HFF-Myc (cell line): ENCODE results near the gene VKORC1L1.
"Not testable (repeated sequence)": the region's sequence is repeated elsewhere in the genome, so short reads cannot be mapped to it uniquely, and the experiment has no call there.

Experiments
- DNase-seq: peaks from one replicate; pipeline ENCODE4 v3.0.0-alpha.2; 2011; ENCODE audit warnings: low read depth; ENCODE audit errors: extremely low read depth
- H3K4me3 ChIP-seq: replicated peaks from 2 replicates; pipeline ENCODE4 v1.5.1; 2011; ENCODE audit warnings: low read depth, mild to moderate bottlenecking, control low read depth, low read length
- TF ChIP-seq, protein P1 (sequence below): IDR thresholded peaks from 2 replicates; pipeline ENCODE4 v1.5.1; 2012; ENCODE audit warnings: mild to moderate bottlenecking, low read depth, low read length, control low read depth; ENCODE audit errors: missing control alignments

The VKORC1L1 gene

DNA sequence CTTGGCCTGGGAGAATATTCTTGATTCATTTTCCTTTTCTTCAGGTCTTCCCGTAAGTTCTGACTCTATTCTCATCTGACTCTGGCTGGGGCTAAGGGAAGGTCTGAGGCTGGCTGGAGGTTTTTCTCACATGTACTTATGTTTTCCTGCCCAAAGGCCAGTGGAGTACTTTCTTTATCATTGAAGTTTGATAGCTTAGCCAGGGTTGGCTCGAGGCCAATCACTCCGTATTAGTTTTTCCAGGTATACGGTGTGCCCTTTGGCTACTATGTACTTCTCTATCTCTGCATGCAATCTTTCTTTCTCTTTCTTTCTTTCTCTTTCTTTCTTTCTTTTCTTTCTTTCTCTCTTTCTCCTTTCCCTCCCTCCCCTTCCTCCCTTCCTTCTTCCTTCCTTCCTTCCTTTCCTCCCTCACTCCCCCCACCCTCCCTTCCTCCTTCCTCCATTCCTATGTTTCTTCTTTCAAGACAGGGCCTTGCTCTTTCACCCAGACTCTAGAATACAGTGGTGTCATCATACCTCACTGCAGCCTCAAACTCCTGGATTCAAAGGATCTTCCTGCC, 26.8 kb upstream of the VKORC1L1 start:
- no peak overlapping the region for H3K4me3 ChIP-seq
- TF ChIP-seq, protein P1, sequence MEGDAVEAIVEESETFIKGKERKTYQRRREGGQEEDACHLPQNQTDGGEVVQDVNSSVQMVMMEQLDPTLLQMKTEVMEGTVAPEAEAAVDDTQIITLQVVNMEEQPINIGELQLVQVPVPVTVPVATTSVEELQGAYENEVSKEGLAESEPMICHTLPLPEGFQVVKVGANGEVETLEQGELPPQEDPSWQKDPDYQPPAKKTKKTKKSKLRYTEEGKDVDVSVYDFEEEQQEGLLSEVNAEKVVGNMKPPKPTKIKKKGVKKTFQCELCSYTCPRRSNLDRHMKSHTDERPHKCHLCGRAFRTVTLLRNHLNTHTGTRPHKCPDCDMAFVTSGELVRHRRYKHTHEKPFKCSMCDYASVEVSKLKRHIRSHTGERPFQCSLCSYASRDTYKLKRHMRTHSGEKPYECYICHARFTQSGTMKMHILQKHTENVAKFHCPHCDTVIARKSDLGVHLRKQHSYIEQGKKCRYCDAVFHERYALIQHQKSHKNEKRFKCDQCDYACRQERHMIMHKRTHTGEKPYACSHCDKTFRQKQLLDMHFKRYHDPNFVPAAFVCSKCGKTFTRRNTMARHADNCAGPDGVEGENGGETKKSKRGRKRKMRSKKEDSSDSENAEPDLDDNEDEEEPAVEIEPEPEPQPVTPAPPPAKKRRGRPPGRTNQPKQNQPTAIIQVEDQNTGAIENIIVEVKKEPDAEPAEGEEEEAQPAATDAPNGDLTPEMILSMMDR: no peak
- no peak for DNase-seq

GRCh38 chr7:65853426-65853825, 19.4 kb upstream of the VKORC1L1 start:
- not testable (repeated sequence) for DNase-seq

DNA sequence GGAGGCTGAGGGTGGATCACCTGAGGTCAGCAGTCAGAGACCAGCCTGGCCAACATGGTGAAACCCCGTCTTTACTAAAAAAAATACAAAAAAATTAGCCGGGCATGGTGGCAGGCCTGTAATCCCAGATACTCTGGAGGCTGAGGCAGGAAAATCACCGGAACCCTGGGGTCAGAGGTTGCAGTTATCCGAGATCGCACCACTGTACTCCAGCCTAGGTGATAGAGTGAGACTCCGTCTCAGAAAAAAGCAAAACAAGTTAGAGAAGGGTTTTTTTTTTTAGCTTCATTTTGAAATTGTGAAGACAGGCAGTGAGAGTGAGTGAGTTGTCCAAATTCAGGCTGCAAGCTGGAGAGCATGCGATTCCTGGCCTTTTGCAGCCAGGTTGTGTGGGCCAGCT, 19.0 kb upstream of the VKORC1L1 start:
- not testable (repeated sequence) for H3K4me3 ChIP-seq, DNase-seq

More at GRCh38 chr7:65853426-65853825, 19.4 kb upstream of the VKORC1L1 start:
- H3K4me3 ChIP-seq: not testable (repeated sequence)

DNA sequence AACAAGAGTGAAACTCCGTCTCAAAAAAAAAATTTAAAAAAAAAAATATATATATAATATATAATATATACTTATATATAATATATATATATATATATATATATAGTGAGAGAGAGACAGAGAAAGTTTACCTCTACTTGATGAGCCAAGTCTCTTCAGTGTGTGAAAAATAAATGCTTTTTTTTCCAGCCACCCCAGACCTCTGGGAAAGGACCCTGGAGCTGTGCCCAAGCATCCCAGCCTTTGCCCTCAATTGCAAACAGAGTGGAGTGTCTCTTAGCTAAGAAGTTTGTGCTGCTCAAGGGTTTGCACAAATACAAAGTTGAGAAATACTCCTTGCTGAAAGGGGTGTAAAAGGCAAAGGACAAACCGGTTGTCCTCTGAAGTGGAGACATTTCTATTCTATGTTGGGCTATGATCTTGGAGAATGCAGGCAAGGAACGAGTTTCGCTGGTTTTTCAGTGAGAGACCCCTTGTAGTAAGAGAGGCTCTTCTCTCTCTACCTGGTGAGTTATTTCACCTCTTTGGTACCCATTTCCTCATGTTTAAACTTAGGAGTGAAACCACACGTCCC, 15.5 kb upstream of the VKORC1L1 start:
- not testable (repeated sequence) for DNase-seq, H3K4me3 ChIP-seq

DNA sequence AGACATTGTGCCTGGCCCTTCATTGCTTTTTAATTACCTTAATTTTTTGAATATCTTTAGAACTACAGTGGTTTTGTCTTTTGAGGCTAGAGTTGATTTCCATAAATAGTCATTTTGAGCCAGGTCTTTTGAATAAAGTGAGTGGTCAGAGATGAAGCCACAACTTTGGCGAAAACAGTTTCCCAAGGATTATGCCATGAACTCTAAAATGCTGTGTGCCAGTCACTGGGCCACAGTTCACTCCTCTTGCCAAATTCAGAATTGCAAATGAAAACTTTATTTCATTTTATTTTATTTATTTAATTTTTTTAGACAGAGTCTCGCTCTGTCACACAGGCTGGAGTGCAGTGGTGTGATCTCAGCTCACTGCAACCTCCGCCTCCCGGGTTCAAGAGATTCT, 14.2 kb upstream of the VKORC1L1 start:
- DNase-seq, H3K4me3 ChIP-seq: not testable (repeated sequence)

GRCh38 chr7:65866244-65866643, 6.6 kb upstream of the VKORC1L1 start:
- not testable (repeated sequence) for DNase-seq, H3K4me3 ChIP-seq

GRCh38 chr7:65867681-65868080, 5.2 kb upstream of the VKORC1L1 start:
- not testable (repeated sequence) for DNase-seq, H3K4me3 ChIP-seq

DNA sequence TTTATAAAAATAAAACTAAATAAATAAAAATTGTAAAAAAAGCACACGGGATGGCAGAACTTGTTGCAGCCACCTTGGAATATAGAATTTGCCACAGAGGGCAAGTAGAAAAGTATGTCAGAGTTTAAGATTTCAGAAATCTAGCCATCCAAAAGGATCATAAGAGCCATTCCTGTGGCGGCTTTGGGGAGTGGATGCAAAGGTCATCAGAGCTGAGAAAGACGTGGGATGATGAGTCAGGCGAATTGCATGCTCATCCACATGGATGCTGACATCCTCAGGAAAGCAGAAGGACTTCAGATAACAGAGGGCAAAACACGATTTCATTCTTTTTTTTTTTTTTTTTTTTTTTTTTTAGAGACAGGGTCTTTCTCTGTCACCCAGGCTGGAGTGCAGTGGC, 3.6 kb upstream of the VKORC1L1 start:
- not testable (repeated sequence) for H3K4me3 ChIP-seq, DNase-seq

- H3K4me3 ChIP-seq, DNase-seq: not testable (repeated sequence)
Observed at GRCh38 chr7:65871451-65871850, 1.4 kb upstream of the VKORC1L1 start.

- not testable (repeated sequence) for DNase-seq
Observed at GRCh38 chr7:65873582-65874193, 814 bp downstream of the VKORC1L1 start.

GRCh38 chr7:65875715-65876114, 2.8 kb downstream of the VKORC1L1 start:
- not testable (repeated sequence) for H3K4me3 ChIP-seq, DNase-seq

More at GRCh38 chr7:65873582-65874193, 814 bp downstream of the VKORC1L1 start:
- H3K4me3 ChIP-seq: peak overlapping the region; percentile 68

DNA sequence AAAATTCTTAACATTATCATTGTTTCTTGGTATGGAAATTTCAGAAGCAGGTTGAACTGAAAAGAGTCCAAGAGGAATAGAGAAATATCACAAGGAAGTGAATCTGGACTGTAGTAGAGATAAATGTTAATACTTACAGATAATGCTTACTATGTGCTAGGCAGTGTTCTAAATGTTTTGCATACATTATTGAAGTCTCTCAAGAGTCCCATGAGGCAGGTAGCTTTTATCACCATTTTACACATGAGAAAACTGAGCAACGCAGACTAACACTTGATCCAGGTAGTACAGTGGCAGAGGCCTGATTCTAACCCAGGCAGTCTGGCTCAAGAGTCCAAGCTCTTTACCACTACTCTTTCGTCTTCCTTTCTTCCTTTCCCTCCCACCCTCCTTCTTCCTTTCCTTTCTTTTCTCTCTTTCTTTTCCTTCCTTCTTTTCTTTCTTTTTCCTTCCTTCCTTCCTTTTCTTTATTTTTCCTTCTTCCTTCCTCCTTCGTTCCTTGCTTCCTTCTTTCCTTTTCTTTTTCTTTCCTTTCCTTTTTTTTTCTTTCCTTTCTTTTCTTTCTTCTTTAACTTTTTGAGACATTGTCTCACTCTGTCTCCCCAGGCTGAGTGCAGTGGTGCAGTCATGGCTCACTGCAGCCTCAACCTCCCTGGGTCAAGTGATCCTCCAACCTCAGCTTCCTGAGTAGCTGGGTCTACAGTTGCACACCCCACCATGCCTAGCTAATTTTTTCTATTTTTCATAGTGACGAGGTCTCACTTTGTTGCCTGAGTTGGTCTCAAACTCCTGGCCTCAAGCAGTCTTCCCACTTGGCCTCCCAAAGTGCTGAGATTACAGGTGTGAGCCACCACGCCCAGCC, 6.6 kb downstream of the VKORC1L1 start:
- H3K4me3 ChIP-seq, DNase-seq: not testable (repeated sequence)

DNA sequence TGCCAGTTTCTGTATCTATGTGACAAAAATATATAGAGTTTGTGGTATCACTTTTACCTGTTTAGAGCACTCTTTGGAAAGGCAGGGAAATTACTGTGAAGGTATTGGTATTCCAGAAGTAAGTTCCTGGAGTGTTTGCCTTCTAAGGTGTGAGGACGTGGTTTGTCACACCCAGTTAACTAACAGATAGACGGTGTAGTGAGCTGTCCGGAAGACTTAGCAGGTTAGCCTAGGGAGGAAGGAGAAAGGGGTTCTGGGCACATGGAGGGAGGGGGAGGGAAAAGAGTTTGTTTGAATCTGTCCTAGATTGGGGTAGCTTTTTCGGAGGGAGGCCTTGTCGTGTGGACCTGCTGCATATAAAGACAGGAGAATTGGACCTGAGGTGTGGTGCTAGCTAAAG, 7.4 kb downstream of the VKORC1L1 start:
- not testable (repeated sequence) for DNase-seq, H3K4me3 ChIP-seq

GRCh38 chr7:65884983-65885382, 12.1 kb downstream of the VKORC1L1 start:
- DNase-seq, H3K4me3 ChIP-seq: not testable (repeated sequence)

DNA sequence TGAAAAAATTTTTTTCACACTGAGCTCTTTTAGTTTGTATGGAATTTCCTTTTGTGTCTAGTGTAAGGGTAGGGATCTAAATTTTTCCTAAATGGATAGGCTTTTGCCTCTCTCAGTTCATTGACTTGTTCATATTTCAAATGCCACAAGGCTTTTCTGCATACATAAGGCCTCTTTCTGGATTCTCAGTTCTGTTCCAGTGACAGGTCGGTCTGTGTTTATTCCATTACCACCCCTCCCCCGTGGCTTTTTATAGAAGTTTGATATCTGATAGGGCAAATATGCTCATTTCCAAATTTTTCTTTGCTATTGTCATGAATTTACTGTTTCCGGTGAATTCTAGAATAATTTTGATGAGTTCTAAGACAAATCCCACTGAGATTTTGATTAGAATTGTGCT, 12.7 kb downstream of the VKORC1L1 start:
- H3K4me3 ChIP-seq, DNase-seq: not testable (repeated sequence)

DNA sequence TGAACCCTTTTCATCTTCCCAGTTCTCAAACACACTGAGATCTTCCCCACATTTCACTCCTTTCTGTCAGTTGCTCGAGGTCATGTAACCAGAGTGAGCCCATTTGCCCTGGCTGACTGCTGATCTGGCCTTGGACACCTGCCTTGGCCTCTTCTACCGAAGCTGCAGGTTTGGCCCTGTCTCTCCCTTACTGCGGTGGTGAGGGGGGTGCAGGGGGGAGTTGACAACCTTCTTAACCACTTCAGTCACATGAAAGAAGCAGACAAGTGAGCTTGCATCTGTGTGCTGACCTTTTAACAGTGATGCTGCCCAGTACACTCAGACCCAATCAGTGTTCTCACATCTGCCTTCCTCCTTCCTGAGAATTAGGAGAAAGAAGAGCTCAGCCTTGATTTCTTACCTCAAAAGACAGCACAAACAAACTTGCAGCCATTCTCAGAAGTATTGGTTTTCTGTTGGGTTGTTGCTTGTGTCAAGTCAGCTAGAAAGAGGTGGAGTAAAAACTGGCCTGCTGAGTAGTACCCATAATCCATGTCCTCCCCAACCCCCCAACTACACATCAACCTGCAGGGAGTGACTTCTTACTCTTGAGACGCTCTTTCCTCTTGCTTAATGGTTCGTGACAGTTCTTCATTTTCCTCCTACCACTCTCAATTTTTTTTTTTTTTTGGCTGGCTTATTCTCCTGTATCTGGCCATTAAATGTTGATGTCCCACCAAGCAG, 15.7 kb downstream of the VKORC1L1 start:
- DNase-seq, H3K4me3 ChIP-seq: not testable (repeated sequence)

DNA sequence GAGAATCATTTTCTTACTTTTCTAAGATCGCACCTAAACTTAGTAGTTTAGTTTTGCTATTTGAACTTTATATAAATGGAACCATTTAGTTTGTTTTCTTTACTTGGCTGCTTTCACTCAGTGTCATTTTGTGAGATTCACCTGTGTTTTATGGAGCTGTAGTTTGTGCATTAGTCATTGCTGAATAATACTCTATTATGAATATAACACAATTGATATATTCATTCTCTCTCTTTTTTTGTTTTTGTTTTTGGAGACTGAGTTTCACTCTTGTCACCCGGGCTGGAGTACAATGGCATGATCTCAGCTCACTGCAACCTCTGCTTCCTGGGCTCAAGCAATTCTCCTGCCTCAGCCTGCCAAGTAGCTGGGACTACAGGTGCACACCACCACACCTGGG, 16.8 kb downstream of the VKORC1L1 start:
- H3K4me3 ChIP-seq, DNase-seq: not testable (repeated sequence)
